ENCODE results near the gene LIMK2.

DNA sequence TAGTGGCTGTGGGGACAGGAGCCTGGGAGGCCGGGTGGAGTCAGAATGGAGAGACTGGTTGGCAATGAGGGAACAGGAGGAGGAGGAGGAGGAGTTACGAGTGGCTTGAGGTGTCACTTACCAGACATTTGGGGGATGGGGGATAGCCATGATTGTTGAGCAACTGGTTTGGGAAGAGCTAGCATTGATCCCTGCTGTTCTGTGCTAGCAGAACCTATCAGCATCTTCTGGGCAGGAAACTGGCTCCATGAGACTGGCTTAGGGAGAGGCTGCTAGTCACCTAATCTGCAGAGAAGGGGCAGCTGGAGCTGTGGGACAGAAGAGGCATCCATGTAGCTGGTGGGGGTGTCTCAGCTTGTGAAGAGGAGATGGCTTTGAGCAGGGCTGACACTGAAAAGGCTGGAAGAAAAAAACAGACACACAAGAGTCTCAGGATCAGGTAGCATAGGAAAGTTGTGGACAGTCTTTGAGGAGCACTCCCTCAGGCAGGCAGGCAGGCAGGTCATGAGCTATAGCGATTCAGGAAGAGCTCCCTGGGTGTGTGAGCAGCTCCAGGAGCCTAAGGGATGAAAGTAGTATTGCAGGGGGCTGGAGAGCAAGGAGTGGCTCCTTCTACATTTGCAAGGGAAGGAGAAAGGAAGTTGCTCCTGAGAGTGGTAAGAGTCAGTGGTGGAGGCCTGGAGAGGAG lies 57.9 kb downstream of the LIMK2 start:
- TF ChIP-seq JUND (IDR thresholded peaks at IDR 0.05; ENCODE audit: low read depth, low read length) (no peak), TCF7 (IDR thresholded peaks at IDR 0.05; ENCODE audit: borderline replicate concordance) (no peak), EZH2 (IDR thresholded peaks at IDR 0.05; ENCODE audit: borderline replicate concordance, control insufficient read depth, low read depth, low read length) (no peak), SP1 (IDR thresholded peaks at IDR 0.05; ENCODE audit: low read depth, low read length) (no peak)
- TF ChIP-seq, protein P1, sequence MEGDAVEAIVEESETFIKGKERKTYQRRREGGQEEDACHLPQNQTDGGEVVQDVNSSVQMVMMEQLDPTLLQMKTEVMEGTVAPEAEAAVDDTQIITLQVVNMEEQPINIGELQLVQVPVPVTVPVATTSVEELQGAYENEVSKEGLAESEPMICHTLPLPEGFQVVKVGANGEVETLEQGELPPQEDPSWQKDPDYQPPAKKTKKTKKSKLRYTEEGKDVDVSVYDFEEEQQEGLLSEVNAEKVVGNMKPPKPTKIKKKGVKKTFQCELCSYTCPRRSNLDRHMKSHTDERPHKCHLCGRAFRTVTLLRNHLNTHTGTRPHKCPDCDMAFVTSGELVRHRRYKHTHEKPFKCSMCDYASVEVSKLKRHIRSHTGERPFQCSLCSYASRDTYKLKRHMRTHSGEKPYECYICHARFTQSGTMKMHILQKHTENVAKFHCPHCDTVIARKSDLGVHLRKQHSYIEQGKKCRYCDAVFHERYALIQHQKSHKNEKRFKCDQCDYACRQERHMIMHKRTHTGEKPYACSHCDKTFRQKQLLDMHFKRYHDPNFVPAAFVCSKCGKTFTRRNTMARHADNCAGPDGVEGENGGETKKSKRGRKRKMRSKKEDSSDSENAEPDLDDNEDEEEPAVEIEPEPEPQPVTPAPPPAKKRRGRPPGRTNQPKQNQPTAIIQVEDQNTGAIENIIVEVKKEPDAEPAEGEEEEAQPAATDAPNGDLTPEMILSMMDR (IDR thresholded peaks at IDR 0.05 in 2 of 3, conservative IDR thresholded peaks at IDR 0.05 in 1 of 3; ENCODE audit: control insufficient read depth in 2 of 3, extremely low read depth in 1 of 3, insufficient read depth in 1 of 3, low read depth in 3 of 3, low read length in 3 of 3) = no peak

Measured in GM12878 (cell line).